Endothelial cell of umbilical vein (primary cell): ENCODE data around the gene ABCD3. TPM values are rescaled to one million over a fixed set of nuclear protein-coding genes. Genes with fewer than 3 reads are reported as not detected.
A peak's percentile ranks its signal among the peaks of the same experiment; 100 is the strongest.

Experiments used
- BruUV-seq: library from RNA; stranded (reverse); fragments of 400-500 nt; replicated peaks from 2 replicates; lab custom pipeline; 2021; lab: Mats Ljungman, UMichigan
- CTCF ChIA-PET: fragments of 300-600, 350-600 bp; sonication (Branson Sonifier 250); formaldehyde crosslinking; loops from one replicate; lab custom pipeline; 2021; ENCODE audit warnings: antibody characterized with exemption, inconsistent platforms; lab: Charles Lee
- POLR2A ChIA-PET: fragments of 300-600, 350-600 bp; sonication (Branson Sonifier 250); formaldehyde crosslinking; loops from one replicate; lab custom pipeline; 2021; ENCODE audit warnings: antibody characterized with exemption, inconsistent platforms; lab: Charles Lee
- DNase-seq: peaks from one replicate; pipeline ENCODE4 v3.0.0-alpha.2; 2011; ENCODE audit warnings: low read depth, low spot score
- FAIRE-seq: peaks from 2 replicates; lab custom pipeline; 2011; peaks lifted over from hg19 to GRCh38; lab: Jason Lieb, UNC
- H2AFZ ChIP-seq: 2 replicates; pipeline ENCODE4 v1.6.0; 2012; ENCODE audit warnings: low read depth, low read length, control low read depth, inconsistent platforms
- H3K27ac ChIP-seq: 2 replicates; pipeline ENCODE4 v1.5.1; 2011; ENCODE audit warnings: low read depth, mild to moderate bottlenecking, control low read depth, low read length, moderate library complexity; ENCODE audit not compliant: insufficient read depth
- H3K27me3 ChIP-seq, 2 experiments: 2 replicates each; pipeline versions ENCODE4 v1.6.0 to v1.6.1; 2011; ENCODE audit warnings: low read length in 2 of 2, mixed read lengths in 1 of 2; ENCODE audit not compliant: control insufficient read depth in 2 of 2, insufficient read depth in 2 of 2
- H3K36me3 ChIP-seq, 2 experiments: 2 replicates in 1 of 2; 3 replicates in 1 of 2; pipeline ENCODE4 v1.5.1; 2011; ENCODE audit warnings: low read length in 2 of 2, mild to moderate bottlenecking in 1 of 2, moderate library complexity in 1 of 2; ENCODE audit not compliant: control insufficient read depth in 2 of 2, insufficient read depth in 2 of 2; ENCODE audit errors: extremely low read depth in 1 of 2
- H3K4me1 ChIP-seq: 3 replicates; pipeline ENCODE4 v1.5.1; 2011; ENCODE audit warnings: mild to moderate bottlenecking, low read length; ENCODE audit not compliant: control insufficient read depth, insufficient read depth; ENCODE audit errors: extremely low read depth
- H3K4me2 ChIP-seq: 2 replicates; pipeline ENCODE4 v1.6.1; 2011; ENCODE audit warnings: low read length, control low read depth, mixed read lengths; ENCODE audit not compliant: insufficient read depth
- H3K4me3 ChIP-seq, 3 experiments: fragments of 200-600 bp in 1 of 3; sonication (generic), shearing (Covaris generic) in 1 of 3; replicated peaks in 1 of 3; 2 replicates each; pipeline ENCODE4 v1.5.1; 2011 to 2016; ENCODE audit warnings: control low read depth in 3 of 3, low read length in 3 of 3, mild to moderate bottlenecking in 2 of 3, inconsistent platforms in 1 of 3, low read depth in 1 of 3, moderate library complexity in 1 of 3; ENCODE audit not compliant: insufficient read depth in 1 of 3
- H3K79me2 ChIP-seq: 2 replicates; pipeline ENCODE4 v1.6.0; 2012; ENCODE audit warnings: low read length, inconsistent platforms; ENCODE audit not compliant: control insufficient read depth, insufficient read depth
- H3K9ac ChIP-seq: replicated peaks from 2 replicates; pipeline ENCODE3; 2011; ENCODE audit warnings: low read length, control low read depth; ENCODE audit not compliant: insufficient read depth; ENCODE audit errors: extremely low read depth
- H3K9me1 ChIP-seq: replicated peaks from 3 replicates; pipeline ENCODE4 v1.6.0; 2011; ENCODE audit warnings: mild to moderate bottlenecking, low read length; ENCODE audit not compliant: control insufficient read depth, insufficient read depth; ENCODE audit errors: extremely low read depth
- H3K9me3 ChIP-seq: replicated peaks from 2 replicates; pipeline ENCODE4 v1.5.1; 2012; ENCODE audit warnings: low read length, inconsistent platforms; ENCODE audit not compliant: control insufficient read depth, insufficient read depth
- H4K20me1 ChIP-seq: replicated peaks from 2 replicates; pipeline ENCODE3; 2011; ENCODE audit warnings: mild to moderate bottlenecking, low read length; ENCODE audit not compliant: control insufficient read depth, insufficient read depth; ENCODE audit errors: extremely low read depth
- CTCF ChIP-seq, 2 donors: IDR thresholded peaks; 1 replicate in 1 of 2; 2 replicates in 1 of 2; pipeline ENCODE4 v1.5.1; 2011; ENCODE audit warnings: low read length in 2 of 2, mild to moderate bottlenecking in 2 of 2, moderate library complexity in 2 of 2, control low read depth in 1 of 2, inconsistent platforms in 1 of 2, low read depth in 1 of 2; ENCODE audit not compliant: insufficient read depth in 1 of 2; ENCODE audit errors: extremely low read depth in 1 of 2
- EZH2 ChIP-seq: IDR thresholded peaks from 2 replicates; pipeline ENCODE4 v1.6.1; 2012; ENCODE audit warnings: borderline replicate concordance, low read depth, mild to moderate bottlenecking, moderate library complexity, low read length, inconsistent platforms; ENCODE audit not compliant: severe bottlenecking
- FOS ChIP-seq: IDR thresholded peaks from 2 replicates; pipeline ENCODE4 v1.6.1; 2011; ENCODE audit warnings: mild to moderate bottlenecking, low read length, moderate library complexity, borderline replicate concordance; ENCODE audit not compliant: insufficient read depth
- GATA2 ChIP-seq: IDR thresholded peaks from 2 replicates; pipeline ENCODE4 v1.7.0; 2011; ENCODE audit warnings: low read depth, mild to moderate bottlenecking, moderate library complexity, mixed read lengths, low read length; ENCODE audit not compliant: insufficient read length, insufficient read depth
- JUN ChIP-seq: IDR thresholded peaks from 2 replicates; pipeline ENCODE4 v1.6.1; 2011; ENCODE audit warnings: borderline replicate concordance, low read depth; ENCODE audit not compliant: insufficient read length, insufficient read depth
- MAX ChIP-seq: IDR thresholded peaks from 2 replicates; pipeline ENCODE4 v1.6.1; 2011; ENCODE audit not compliant: insufficient read depth, insufficient read length
- MYC ChIP-seq: IDR thresholded peaks from one replicate; pipeline ENCODE4 v1.6.1; 2011; ENCODE audit warnings: mild to moderate bottlenecking, low read depth, low read length
- POLR2A ChIP-seq: IDR thresholded peaks from 2 replicates; pipeline ENCODE4 v1.6.1; 2012; ENCODE audit warnings: low read depth, mild to moderate bottlenecking, control low read depth, low read length
- POLR2AphosphoS5 ChIP-seq: IDR thresholded peaks from 2 replicates; pipeline ENCODE4 v1.6.1; 2012; ENCODE audit warnings: low read depth, mild to moderate bottlenecking, control low read depth, low read length, moderate library complexity; ENCODE audit not compliant: insufficient read depth
- dilution Hi-C: fragments of 300-500 bp; cut with MboI; formaldehyde crosslinking; loops from one replicate; pipeline ENCODE4 v1.15.0; 2019; ENCODE audit warnings: low sequenced_read_pairs; ENCODE audit not compliant: extremely low pct_ligation_motif_present
- intact Hi-C: fragments of 100-400 bp; cut with micrococcal nuclease; formaldehyde crosslinking; loops from one replicate; pipeline ENCODE4 v1.10.0; 2022
- polyA plus RNA-seq, 4 experiments: library from polyadenylated mRNA; depleted of rRNA in 3 of 4; stranded (reverse) in 3 of 4; unstranded in 1 of 4; fragments of >200 nt; gene quantifications; 2 replicates each; pipeline versions ENCODE4 v1.2.1 to v1.2.3, GENCODE V29; 2011 to 2012; ENCODE audit warnings: missing spikeins in 1 of 4
- total RNA-seq: library from RNA; stranded (reverse); gene quantifications from 2 replicates; pipeline ENCODE4 v1.2.3, GENCODE V29; 2021

ABCD3 gene
- total and polyA plus RNA-seq, 2 donors (not counting 3 experiments of a cell fraction or from before 2014, with no cell fraction given): 6.3 to 31.6 TPM

GRCh38 chr1:94481473-94481933 is 63.3 kb downstream of the ABCD3 start:
- Histone ChIP-seq H3K4me2 (no peak overlapping the region), H3K9me1 (no peaks in the 10 kb centered on the region), H3K27ac (no peak overlapping the region), H3K4me1 (no peaks in the 10 kb centered on the region), H3K9ac (no peak overlapping the region), H2AFZ (no peak overlapping the region), H3K9me3 (no peaks in the 10 kb centered on the region), H3K27me3 (no peaks in the 10 kb centered on the region), H4K20me1 (no peaks in the 10 kb centered on the region), H3K79me2 (no peaks in the 10 kb centered on the region), H3K36me3 (no peaks in the 10 kb centered on the region), H3K4me3 (no peak overlapping the region)
- no TSS peak for BruUV-seq
- CTCF ChIA-PET: interaction anchor here (0.7 to 4.7 kb wide), 47 partner anchors 9 to 752 kb away, joined by 3 to 205 read pairs (median 5); partner anchors contain the start of gene TLCD4
- dilution Hi-C loops (no loop called here), intact Hi-C loops (loop anchor here (1.0 to 2.0 kb wide), 4 partner anchors 41 to 561 kb away; no protein-coding TSS in a partner anchor)
- DNase-seq: peak; percentile 67
- TF ChIP-seq GATA2 (no peak), CTCF (IDR thresholded peaks at IDR 0.05; ENCODE audit: extremely low read depth in 1 of 2, insufficient read depth in 1 of 2, low read depth in 1 of 2, low read length in 2 of 2) (peak; percentile 83 to 86)
- FAIRE-seq: peak; percentile 83
- POLR2A ChIA-PET: no interaction called here

- CTCF ChIA-PET: interaction anchor here (1.6 kb wide), 1 partner anchor 556 kb away, joined by 4 read pairs; no protein-coding TSS in a partner anchor
- DNase-seq (no peak), FAIRE-seq (no peak)
- TF ChIP-seq POLR2AphosphoS5 (no peak), MAX (no peak), FOS (no peak), EZH2 (no peak), JUN (no peak), POLR2A (no peak), GATA2 (no peak), CTCF (IDR thresholded peaks at IDR 0.05; ENCODE audit: extremely low read depth in 1 of 2, insufficient read depth in 1 of 2, low read depth in 1 of 2, low read length in 2 of 2) (no peak), MYC (no peak)
- no TSS peak for BruUV-seq
- dilution Hi-C loops (no loop called here), intact Hi-C loops (no loop called here)
- Histone ChIP-seq H3K36me3 (no peaks in the 10 kb centered on the region), H3K27ac (no peak overlapping the region), H3K79me2 (no peaks in the 10 kb centered on the region), H3K9me1 (no peaks in the 10 kb centered on the region), H2AFZ (no peak overlapping the region), H3K27me3 (no peaks in the 10 kb centered on the region), H3K4me2 (no peak overlapping the region), H3K4me1 (no peaks in the 10 kb centered on the region), H3K4me3 (no peak overlapping the region), H4K20me1 (no peaks in the 10 kb centered on the region), H3K9me3 (no peaks in the 10 kb centered on the region), H3K9ac (no peak overlapping the region)
- POLR2A ChIA-PET: no interaction called here
Observed at GRCh38 chr1:94486990-94487389, 68.8 kb downstream of the ABCD3 start.
